ENCODE results near the gene VAMP1. TPM values are rescaled to one million over a fixed set of nuclear protein-coding genes. Genes with fewer than 3 reads are reported as not detected.

VAMP1 gene
- total and polyA plus RNA-seq, 2 of the 8 experiments (the other 6 are each of a cell fraction or from before 2014, with no cell fraction given) = 10.8 to 23.1 TPM

- 92% methylated on average over 8 of the region's 8 CpGs; no CpG with 5 or more reads in 1 of the 2 experiments for WGBS, 2 experiments (ENCODE audit: extremely low coverage in 1 of 2, insufficient coverage in 1 of 2, insufficient read length in 1 of 2, insufficient replicate concordance in 2 of 2, low coverage in 1 of 2, low lambda C conversion rate in 2 of 2, missing lambda C conversion rate in 1 of 2)
- H3K18ac ChIP-seq (ENCODE audit: extremely low read depth, low read length) = no peak overlapping the region
- no peak overlapping the region for H4K91ac ChIP-seq (replicated peaks; ENCODE audit: insufficient read length, low read length)
- H4K20me1 ChIP-seq (replicated peaks in 1 of 2; ENCODE audit: control insufficient read depth in 1 of 2, insufficient read depth in 2 of 2, low read length in 2 of 2) = no peaks in the 10 kb centered on the region
- no peak overlapping the region for H3K4ac ChIP-seq (replicated peaks; ENCODE audit: insufficient read length, low read depth, low read length)
- H3K4me3 ChIP-seq (ENCODE audit: extremely low read depth in 1 of 4, insufficient read depth in 2 of 4, low read depth in 3 of 4, low read length in 4 of 4) = no peak overlapping the region
- H3K9me3 ChIP-seq (ENCODE audit: insufficient read depth in 2 of 2, low read depth in 1 of 2, low read length in 1 of 2) = no peaks in the 10 kb centered on the region
- H3K79me1 ChIP-seq (ENCODE audit: low read depth, low read length) = no peaks in the 10 kb centered on the region
- DNase-seq (ENCODE audit: low read depth in 1 of 2, low spot score in 2 of 2) = no peak
- no peak overlapping the region for H2BK15ac ChIP-seq (ENCODE audit: low read length)
- FAIRE-seq = no peak
- ChIA-PET POLR2A (ENCODE audit: partially characterized antibody) (interaction anchor here (0.8 to 4.9 kb wide), 9 partner anchors 19 to 112 kb away, joined by 3 to 38 read pairs (median 5); partner anchors contain the start of genes GAPDH and VAMP1), CTCF (ENCODE audit: partially characterized antibody) (interaction anchor here (0.9 to 7.4 kb wide), 13 partner anchors 14 to 126 kb away, joined by 3 to 202 read pairs (median 7); partner anchors contain the start of genes MRPL51 and TAPBPL)
- no peak overlapping the region for H4K8ac ChIP-seq (ENCODE audit: extremely low read depth, insufficient read depth, low read length)
- peaks cover 0 to 4% (median under 1%) of the 10 kb centered on the region in 4 experiments; a peak in 2 of 7 replicates for H3K4me1 ChIP-seq (replicated peaks in 1 of 4; ENCODE audit: control insufficient read depth in 3 of 4, insufficient read depth in 4 of 4, low read length in 3 of 4)
- peak overlapping the region; percentile 41; the same call in 1 of the 2 replicates for H2BK12ac ChIP-seq (ENCODE audit: low read depth, low read length)
- no peaks in the 10 kb centered on the region for H3K23me2 ChIP-seq (ENCODE audit: low read depth, low read length)
- H3K79me2 ChIP-seq (ENCODE audit: control insufficient read depth in 1 of 2, insufficient read depth in 2 of 2, low read length in 2 of 2) = no peaks in the 10 kb centered on the region
- no peak overlapping the region for H2BK20ac ChIP-seq (ENCODE audit: low read length)
- H3K4me2 ChIP-seq (ENCODE audit: insufficient read depth in 1 of 2, low read depth in 2 of 2, low read length in 2 of 2) = no peak overlapping the region
- H3K9ac ChIP-seq (replicated peaks in 1 of 4; ENCODE audit: extremely low read depth in 1 of 4, low read depth in 3 of 4, low read length in 3 of 4) = no peak overlapping the region
- no peak for TF ChIP-seq POU5F1 (IDR thresholded peaks at IDR 0.05; ENCODE audit: low read depth, low read length)
- no peak for TF ChIP-seq RNF2 (IDR thresholded peaks at IDR 0.05; ENCODE audit: borderline replicate concordance, low read depth, low read length, missing control alignments, poor library complexity, severe bottlenecking)
- TF ChIP-seq MAX (IDR thresholded peaks at IDR 0.05) = no peak
- TF ChIP-seq YY1 (IDR thresholded peaks at IDR 0.05; ENCODE audit: low read depth, low read length) = no peak
- H2BK5ac ChIP-seq (ENCODE audit: low read depth, low read length) = no peak overlapping the region
- no peak overlapping the region for H3K14ac ChIP-seq (ENCODE audit: insufficient read length)
- H3K27me3 ChIP-seq (replicated peaks in 1 of 4; ENCODE audit: control insufficient read depth in 3 of 4, extremely low read depth in 1 of 4, insufficient read depth in 3 of 4, low read length in 3 of 4) = no peaks in the 10 kb centered on the region; a peak in 1 of 7 replicates
- no peak overlapping the region for H3K56ac ChIP-seq (replicated peaks; ENCODE audit: insufficient read length, low read depth, low read length)
- no peak overlapping the region for H2BK120ac ChIP-seq (replicated peaks; ENCODE audit: low read depth, low read length)
- no peak overlapping the region for H4K5ac ChIP-seq (ENCODE audit: insufficient read length, low read depth, low read length)
- H2AFZ ChIP-seq (ENCODE audit: low read length) = no peak overlapping the region
- H3K27ac ChIP-seq (ENCODE audit: low read depth, low read length) = no peak overlapping the region
- no peak overlapping the region for H3K23ac ChIP-seq (ENCODE audit: insufficient read length)
- no peaks in the 10 kb centered on the region for H3K36me3 ChIP-seq (ENCODE audit: control insufficient read depth in 2 of 4, insufficient read depth in 4 of 4, low read length in 3 of 4)
- no peak overlapping the region for H2AK5ac ChIP-seq (ENCODE audit: low read depth, low read length)
These were observed 45.6 kb downstream of the VAMP1 start for GRCh38 chr12:6424866-6425265.

Data from H1 (cell line).